DMS53 treated with DMSO at 0.1 percent for 48 hours (cell line): ENCODE results near the gene AEBP1.

Experiments
- DNase-seq: peaks from one replicate; lab custom pipeline; 2025; ENCODE audit not compliant: unreplicated experiment; lab: John Stamatoyannopoulos, UW

Gene AEBP1

GRCh38 chr7:44066494-44067063 lies 37.6 kb upstream of the AEBP1 start:
- no peak for DNase-seq

- peak; percentile 13 for DNase-seq
Measured at GRCh38 chr7:44067064-44067951, 36.8 kb upstream of the AEBP1 start.

- peak; percentile 28 for DNase-seq
Measured at GRCh38 chr7:44068054-44068453, 36.1 kb upstream of the AEBP1 start.

- DNase-seq = no peak
Measured at GRCh38 chr7:44071726-44072363, 32.3 kb upstream of the AEBP1 start.

- DNase-seq = peak; percentile 16
Measured at GRCh38 chr7:44072364-44073231, 31.5 kb upstream of the AEBP1 start.

- DNase-seq = no peak
Measured at GRCh38 chr7:44073664-44074348, 30.3 kb upstream of the AEBP1 start.

- DNase-seq = no peak
Measured at GRCh38 chr7:44074349-44074695, 29.8 kb upstream of the AEBP1 start.

- DNase-seq = no peak
Measured at GRCh38 chr7:44075296-44076075, 28.7 kb upstream of the AEBP1 start.

GRCh38 chr7:44076101-44076895 lies 27.8 kb upstream of the AEBP1 start:
- no peak for DNase-seq

- no peak for DNase-seq
Measured at GRCh38 chr7:44077061-44077460, 27.1 kb upstream of the AEBP1 start.

- no peak for DNase-seq
Measured at GRCh38 chr7:44077681-44078091, 26.5 kb upstream of the AEBP1 start.

GRCh38 chr7:44078521-44078920 lies 25.6 kb upstream of the AEBP1 start:
- DNase-seq = no peak

GRCh38 chr7:44079331-44080021 lies 24.7 kb upstream of the AEBP1 start:
- no peak for DNase-seq

- DNase-seq = no peak
Measured at GRCh38 chr7:44080118-44080517, 24.0 kb upstream of the AEBP1 start.

GRCh38 chr7:44080686-44081265 lies 23.4 kb upstream of the AEBP1 start:
- DNase-seq = no peak

GRCh38 chr7:44081266-44081748 lies 22.8 kb upstream of the AEBP1 start:
- no peak for DNase-seq

- peak; percentile 96 for DNase-seq
Measured at GRCh38 chr7:44082541-44083207, 21.5 kb upstream of the AEBP1 start.
